T47D (cell line): ENCODE measurements around the gene ARMC12.
A peak's percentile ranks its signal among the peaks of the same experiment; 100 is the strongest.

Source experiments
- DNase-seq, 2 experiments: peaks; one replicate each; pipeline versions ENCODE4 v3.0.0 to v3.0.0-alpha.2; 2011 to 2012; ENCODE audit warnings: low read depth in 1 of 2, low spot score in 1 of 2
- JUND ChIP-seq: IDR thresholded peaks from 2 replicates; pipeline ENCODE4 v1.6.1; 2012; ENCODE audit warnings: low read depth
- in situ Hi-C: cut with HindIII; loops from 2 replicates; pipeline ENCODE4 v1.10.0; 2016; ENCODE audit warnings: low sequenced_read_pairs, low pct_unique_long_range_greater_than_20kb

ARMC12 gene

GRCh38 chr6:35751594-35751993, 14.8 kb downstream of the ARMC12 start:
- in situ Hi-C loops, result no loop called here
- no peak for DNase-seq
- no peak for TF ChIP-seq JUND

GRCh38 chr6:35752330-35752729, 15.5 kb downstream of the ARMC12 start:
- TF ChIP-seq JUND, result no peak

GRCh38 chr6:35754452-35755277, 17.8 kb downstream of the ARMC12 start:
- no peak for TF ChIP-seq JUND
- in situ Hi-C loops, result no loop called here
- peak; percentile 70 to 90 for DNase-seq

More at GRCh38 chr6:35752330-35752729, 15.5 kb downstream of the ARMC12 start:
- no peak for DNase-seq
- in situ Hi-C loops, result no loop called here

GRCh38 chr6:35755278-35755924, 18.6 kb downstream of the ARMC12 start:
- no peak for DNase-seq
- in situ Hi-C loops, result no loop called here
- no peak for TF ChIP-seq JUND

- peak in 1 of 2 experiments; percentile 79 for DNase-seq
- no peak for TF ChIP-seq JUND
- in situ Hi-C loops, result no loop called here
These were observed 20.8 kb downstream of the ARMC12 start for GRCh38 chr6:35757456-35758123.

- in situ Hi-C loops, result no loop called here
- no peak for DNase-seq
- TF ChIP-seq JUND, result no peak
These were observed 22.6 kb downstream of the ARMC12 start for GRCh38 chr6:35759426-35759825.

- in situ Hi-C loops, result no loop called here
- no peak for DNase-seq
- TF ChIP-seq JUND, result no peak
These were observed 28.9 kb downstream of the ARMC12 start for GRCh38 chr6:35765739-35766138.

GRCh38 chr6:35769211-35769610, 32.4 kb downstream of the ARMC12 start:
- TF ChIP-seq JUND, result no peak
- no peak for DNase-seq
- in situ Hi-C loops, result no loop called here

- in situ Hi-C loops, result no loop called here
- DNase-seq, result no peak
- no peak for TF ChIP-seq JUND
These were observed 34.5 kb downstream of the ARMC12 start for GRCh38 chr6:35771343-35771627.

- TF ChIP-seq JUND, result no peak
- no peak for DNase-seq
- in situ Hi-C loops, result no loop called here
These were observed 37.4 kb downstream of the ARMC12 start for GRCh38 chr6:35774116-35774794.

GRCh38 chr6:35775031-35775430, 38.2 kb downstream of the ARMC12 start:
- peak in 1 of 2 experiments; percentile 93 for DNase-seq
- TF ChIP-seq JUND, result no peak
- in situ Hi-C loops, result no loop called here

GRCh38 chr6:35776364-35777215, 39.8 kb downstream of the ARMC12 start, which contains the start of gene CLPSL2:
CLPSL2 (plus strand) TSS chr6:35776598; CDS start chr6:35776619, 21 bp downstream.
- peak in 1 of 2 experiments; percentile 67 for DNase-seq
- TF ChIP-seq JUND, result no peak
- in situ Hi-C loops, result no loop called here
